RKO (cell line): ENCODE data around the gene TBCK.
"Not testable (repeated sequence)": the region's sequence is repeated elsewhere in the genome, so short reads cannot be mapped to it uniquely, and the experiment has no call there.

Source experiments
- DNase-seq: peaks from one replicate; pipeline ENCODE4 v3.0.0-alpha.2; 2016; ENCODE audit warnings: low spot score

Gene TBCK

DNA sequence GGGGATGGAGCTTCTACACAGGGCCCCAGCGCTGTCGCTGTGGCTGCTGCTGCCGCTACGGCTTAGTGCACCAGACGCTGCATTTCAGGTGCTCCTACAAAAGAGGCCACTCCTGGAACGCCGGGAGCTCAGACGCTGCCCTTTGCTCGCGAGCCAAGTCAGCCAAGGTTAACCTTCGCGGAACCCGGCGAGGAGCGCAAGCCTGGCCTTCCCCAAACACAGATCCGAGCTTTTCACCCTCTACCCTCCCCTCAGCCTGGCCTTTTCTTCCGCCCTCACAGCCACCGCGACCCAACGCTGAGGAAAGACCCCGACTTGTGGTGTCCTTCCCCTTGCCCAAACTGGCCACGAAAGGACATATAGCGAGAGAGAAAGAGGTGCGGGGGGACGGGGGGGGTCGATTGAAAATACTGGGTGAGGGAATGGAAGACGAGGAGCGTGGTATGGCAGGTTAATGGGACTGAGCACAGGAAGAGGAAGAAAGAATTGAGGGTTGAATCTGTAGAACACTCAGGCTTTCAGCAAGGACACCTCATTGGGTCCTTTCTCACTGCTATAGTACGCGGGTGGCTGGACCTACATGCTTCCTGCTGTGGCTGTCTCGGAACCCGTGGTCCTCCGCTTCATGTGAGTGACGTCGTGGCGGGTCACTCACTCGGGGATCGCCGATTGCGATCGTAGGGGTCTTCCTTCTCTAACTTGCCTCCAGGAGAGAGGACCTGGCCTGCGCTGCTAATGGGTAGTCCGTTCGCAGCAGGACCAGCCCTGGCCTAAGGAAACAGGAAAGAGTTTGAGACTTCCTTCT is at the start of gene TBCK, which contains the start of gene AIMP1:
TBCK (minus strand) TSS at position 242 of the 805 bp plus-strand sequence. CDS start 7,249 bp downstream, outside the sequence.
AIMP1 (plus strand) TSS at position 583 of the 805 bp plus-strand sequence. CDS start 8,460 bp downstream, outside the sequence.
- DNase-seq: peak; percentile 92

- peak; percentile 80 for DNase-seq
Observed at GRCh38 chr4:106365613-106366012, 49.6 kb upstream of the TBCK start.

DNA sequence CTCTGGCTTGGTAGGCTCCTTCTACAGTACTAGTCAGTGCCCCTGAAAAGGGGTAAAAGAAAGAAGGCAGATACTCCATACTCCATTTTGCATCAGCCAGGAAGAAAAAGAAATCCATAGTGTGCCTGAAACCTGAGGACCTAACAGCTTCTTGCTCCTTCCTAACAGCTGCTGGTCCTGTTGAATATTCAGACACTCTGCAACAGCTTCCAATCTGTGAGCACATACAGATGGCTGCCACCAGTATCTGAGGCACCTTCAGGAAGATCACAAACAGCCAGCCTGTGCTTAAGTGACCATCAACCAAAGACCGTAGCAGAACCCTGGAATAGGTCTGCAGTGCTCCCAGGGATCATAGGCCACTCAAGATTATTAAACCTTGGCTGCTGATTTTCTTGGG is 48.3 kb upstream of the TBCK start:
- DNase-seq: no peak

DNA sequence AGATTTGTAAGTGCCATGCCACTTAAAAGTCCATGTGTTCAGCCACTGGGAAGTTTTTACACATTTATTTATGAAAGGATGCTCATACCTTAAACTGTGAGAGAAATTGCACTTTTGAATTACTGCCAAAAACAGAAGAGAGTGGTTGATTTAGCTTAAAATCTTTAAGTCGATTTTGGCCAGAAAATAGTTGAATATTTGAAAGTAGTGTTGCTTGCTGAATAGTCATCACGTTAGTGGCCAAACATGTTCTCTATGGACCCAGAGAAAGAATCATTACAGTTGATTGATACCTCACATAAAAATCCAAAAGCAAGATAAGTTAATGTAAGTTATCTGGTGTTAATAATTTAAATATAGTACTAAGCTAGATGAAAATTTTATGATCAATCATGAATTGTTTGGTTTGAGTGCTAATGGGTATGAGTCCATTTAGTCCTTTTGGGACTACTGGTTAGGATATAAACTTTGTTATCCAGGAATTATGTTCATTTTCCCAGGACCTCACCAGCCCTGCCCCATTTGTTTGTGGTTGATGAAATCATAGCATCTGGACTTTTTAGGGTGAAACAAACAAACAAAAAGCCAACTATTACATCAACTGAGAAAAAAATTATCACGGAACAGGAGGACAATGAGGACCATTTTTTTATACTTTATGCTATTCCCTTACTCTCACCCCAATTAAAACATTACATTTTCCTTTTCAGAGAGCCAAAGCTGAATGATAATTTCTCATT is 46.2 kb upstream of the TBCK start:
- DNase-seq: no peak

DNA sequence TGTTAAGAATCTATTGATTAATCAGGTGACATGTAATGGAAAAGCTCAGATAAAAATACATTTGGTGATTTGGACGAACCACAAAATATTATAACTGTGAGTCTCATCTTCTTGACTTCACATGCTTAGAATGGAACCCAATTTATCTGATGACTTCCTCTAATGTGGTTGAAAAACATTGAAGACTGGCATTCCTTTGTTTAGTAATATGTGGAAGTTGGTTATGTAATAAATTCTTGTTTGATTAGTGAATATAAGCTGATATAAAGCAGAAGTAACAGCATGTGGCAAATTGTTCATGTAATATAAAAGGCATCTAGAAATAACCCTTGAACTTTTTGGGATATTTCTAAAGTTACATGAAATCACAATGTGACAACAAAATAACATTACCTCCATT is 42.9 kb upstream of the TBCK start:
- DNase-seq: peak; percentile 6

- DNase-seq: no peak
Observed at GRCh38 chr4:106355193-106355592, 39.2 kb upstream of the TBCK start.

DNA sequence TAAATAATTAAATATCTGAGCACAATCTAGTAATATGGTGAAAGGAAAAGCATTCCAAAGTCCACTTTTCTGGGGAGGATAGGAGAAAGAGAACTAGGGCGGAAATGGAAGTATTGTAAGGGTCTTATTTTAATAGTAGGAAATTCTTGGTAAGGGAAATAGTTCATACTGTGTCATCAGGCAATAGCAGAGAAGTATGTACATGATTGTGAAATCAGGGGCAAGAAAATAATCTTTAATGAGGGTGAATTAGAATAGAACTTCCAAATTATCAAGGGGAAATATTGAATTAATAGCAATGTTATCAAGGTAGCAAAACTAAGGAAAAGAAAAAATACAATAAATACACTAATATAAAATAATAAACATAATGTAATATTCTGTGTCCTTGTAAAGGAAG is 37.8 kb upstream of the TBCK start:
- DNase-seq: no peak

DNA sequence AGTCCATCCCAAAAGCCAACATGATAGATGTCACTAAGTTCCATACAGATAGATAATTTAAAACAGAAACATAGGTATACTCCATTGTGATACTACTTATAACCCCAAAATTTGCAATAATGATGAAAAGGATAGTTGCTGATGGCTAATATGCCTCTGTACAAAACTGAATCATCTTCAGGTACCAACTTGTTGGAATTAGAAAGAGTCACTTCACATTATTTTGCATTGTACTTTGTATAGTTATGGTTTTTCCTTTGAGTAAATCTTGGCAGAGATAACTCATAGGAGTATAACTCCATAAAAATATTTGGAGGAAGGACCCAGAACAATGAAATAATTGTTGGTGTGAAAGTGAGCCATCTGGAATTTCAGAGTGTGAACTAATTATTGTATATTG is 35.0 kb upstream of the TBCK start:
- DNase-seq: no peak

- no peak for DNase-seq
Observed at GRCh38 chr4:106347167-106347566, 31.2 kb upstream of the TBCK start.

DNA sequence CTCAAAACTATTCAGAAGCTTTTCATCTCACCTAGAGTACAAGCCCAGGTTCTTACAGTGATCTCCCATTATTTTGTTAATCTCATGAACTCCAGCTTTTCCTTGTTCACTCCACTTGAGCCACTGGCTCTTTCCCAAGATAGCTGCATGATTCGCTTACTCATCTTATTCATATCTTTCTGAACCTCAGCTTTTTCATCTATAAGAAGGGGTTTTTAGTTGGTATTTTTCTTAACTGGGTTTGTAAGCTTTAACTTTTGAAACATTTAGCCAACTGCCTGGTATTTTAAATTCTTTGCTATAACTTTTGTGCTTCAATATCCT is 28.6 kb upstream of the TBCK start:
- no peak for DNase-seq

DNA sequence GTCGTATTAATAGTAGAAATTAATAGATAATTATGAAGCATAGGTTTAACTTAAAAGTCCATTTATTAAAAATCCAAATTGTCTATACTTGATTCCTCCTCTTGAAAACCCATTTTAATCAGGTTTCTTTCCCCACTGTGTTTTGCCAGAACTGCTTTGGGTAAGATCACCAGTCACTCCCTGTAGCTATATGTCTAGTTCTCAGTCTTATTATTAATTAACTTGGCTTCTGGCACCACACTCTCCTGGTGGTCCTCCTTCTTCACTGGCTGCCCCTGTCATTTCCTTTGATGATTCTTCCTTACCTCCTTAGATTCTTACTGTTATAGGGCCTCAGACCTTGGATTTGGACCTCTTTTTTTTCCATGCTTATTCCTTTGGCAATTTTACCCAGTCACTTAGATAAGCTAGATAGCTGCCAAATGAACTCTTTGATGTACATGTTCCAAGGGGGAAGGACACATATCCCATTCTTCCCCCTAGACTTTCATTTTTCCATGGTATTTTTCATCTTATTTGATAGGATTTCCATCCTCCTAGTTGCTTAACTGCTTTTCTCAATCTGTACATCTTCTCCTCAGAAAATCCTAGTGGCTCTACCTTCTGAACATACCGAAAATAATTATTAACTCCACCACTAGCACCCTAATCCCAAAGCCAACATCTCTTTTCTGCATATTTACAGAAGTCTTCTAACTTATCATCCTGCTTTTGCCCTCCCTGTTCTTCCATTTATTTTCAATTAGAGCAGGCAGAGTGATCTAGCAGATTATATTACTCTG is 28.0 kb upstream of the TBCK start:
- DNase-seq: no peak

DNA sequence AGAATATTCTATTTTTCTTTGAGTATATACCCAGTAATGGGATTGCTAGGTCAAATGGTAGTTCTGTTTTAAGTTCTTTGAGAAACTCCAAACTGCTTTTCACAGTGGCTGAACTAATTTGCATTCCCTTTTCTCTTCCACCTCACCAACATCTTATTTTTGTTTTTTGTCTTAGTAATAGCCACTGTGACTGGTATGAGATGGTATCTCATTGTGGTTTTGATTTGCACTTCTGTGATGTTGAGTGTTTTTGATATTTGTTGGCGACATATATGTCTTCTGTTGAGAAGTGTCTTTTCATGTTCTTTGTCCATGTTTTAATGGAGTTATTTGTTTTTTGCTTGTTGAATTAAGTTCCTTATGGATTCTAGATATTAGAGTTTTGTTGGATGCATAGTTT is 24.8 kb upstream of the TBCK start:
- DNase-seq: no peak

DNA sequence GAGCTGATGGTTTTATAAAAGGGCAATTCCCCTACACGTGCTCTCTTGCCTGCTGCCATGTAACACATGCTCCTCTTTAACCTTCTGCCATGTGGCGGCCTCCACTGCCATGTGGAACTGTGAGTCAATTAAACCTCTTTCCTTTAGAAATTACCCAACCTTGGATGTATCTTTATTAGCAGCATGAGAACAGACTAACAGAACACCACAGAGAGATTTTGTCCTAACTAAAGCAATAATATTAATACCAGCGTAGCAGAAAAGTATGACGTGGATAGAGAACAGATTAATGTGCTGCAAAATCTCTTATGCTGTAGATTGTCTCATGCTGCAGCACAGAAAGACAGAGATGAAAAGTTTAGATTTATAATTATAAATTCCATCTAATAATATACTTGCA is 23.4 kb upstream of the TBCK start:
- no peak for DNase-seq

GRCh38 chr4:106338671-106339070 is 22.7 kb upstream of the TBCK start:
- DNase-seq: no peak

DNA sequence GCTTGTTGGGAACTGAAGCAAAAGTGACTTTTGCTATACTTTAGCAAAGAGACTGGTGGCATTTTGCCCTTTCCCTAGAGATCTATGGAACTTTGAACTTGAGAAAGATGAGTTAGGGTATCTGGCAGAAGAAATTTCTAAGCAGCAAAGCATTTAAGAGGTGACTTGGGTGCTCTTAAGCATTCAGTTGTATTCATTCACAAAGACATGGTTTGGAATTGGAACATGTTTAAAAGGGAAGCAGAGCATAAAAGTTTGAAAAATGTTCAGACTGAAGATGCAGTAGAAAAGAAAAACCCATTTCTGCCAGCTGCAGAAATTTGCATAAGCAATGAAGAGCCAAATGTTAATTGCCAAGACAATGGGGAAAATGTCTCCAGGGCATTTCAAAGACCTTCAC is 21.9 kb upstream of the TBCK start:
- no peak for DNase-seq

- DNase-seq: no peak
Observed at GRCh38 chr4:106336618-106337017, 20.6 kb upstream of the TBCK start.

DNA sequence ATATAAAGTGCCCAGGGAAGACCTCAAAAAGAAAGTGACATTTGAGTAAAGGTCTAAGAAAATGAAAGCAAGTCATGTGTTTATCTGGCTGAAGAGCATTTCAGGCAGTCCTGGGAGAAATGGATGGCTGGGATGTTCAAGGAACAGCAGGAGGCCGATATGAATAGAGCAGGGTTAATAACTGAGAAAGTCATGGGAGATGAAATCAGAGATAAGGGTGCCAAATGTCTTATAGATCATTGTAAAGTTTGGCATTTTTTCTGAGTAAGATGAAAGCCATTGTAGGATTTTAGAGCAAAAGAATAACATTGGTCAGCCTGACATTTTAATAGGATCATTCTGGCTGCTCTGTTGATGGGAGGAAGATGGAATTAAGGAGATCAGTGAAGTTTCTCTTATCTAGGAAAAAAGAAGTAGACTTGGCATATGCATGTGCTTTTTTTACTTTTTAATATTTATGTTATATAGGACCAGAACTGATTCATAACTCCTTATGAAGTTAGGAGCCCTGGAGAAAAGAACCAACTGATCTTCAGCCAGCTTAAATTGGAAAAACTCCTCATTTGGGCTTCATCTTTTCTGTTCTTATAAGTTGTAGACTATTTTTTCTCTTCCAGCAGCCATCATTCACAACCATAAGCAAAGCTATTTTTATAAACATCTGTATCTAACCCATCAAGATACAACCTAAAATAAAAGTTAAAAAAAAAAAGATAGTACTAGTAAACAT is 18.9 kb upstream of the TBCK start:
- DNase-seq: no peak

DNA sequence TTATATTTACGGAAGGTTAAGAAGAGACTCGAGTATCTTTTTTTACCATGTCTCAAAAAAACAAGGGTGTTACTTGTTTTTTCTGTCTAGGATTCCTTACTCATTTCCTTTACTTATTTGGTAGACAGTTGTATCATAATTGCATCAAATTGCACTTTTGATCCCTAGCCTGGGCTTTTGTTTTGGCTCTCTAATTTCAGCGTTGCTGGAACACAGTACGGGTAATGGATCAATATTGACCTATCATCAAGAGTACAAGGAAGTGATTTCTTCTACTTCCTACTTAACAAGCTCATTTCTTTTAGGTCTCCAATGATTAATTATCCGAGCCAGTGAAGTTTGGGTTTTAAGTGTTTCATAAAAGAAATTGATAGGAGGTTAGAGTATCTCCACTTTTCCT is 17.2 kb upstream of the TBCK start:
- no peak for DNase-seq

DNA sequence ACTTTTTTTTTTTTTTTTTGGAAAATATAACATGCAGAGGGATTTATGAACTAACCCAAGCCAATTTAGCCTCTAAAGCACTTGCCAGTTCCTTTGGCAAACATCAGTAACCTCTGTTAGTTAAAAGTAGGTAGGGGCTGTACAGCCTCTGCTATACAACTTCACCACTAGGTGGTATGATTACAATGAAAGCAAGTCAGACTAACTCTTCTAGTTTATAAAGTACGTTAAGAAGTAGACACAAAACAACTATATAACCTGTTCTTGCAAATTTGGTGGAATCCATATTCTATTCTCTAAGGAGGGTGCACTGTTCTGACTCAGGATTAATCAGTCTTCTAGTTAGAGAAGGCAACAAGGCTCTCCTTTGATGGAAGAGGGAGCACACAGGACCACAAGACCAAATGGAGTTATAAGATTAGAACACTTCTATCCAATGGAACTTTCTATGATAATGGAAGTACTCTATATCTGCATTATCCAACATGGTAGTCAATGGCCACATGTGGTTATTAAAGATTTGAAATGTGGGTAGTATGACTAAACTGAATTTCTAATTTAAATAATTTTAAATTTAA is 13.1 kb upstream of the TBCK start:
- peak; percentile 66 for DNase-seq

DNA sequence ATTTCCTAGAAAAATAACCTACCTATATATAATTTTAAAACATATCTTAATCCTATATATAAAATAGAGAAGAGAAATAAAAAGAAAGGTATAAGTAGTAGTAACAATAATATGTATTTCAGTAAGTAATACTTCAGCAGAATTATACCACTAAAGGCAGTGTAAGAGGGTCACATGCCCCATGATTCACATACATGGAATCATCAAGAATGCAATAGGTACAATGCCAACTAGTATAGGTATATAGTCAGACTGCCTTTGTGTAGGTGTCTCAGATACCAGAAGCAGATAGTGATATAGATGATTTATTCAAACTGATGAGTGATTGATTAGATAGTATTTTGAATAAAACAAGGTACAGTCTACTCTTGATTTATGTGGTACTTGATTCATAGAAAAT is 9.8 kb upstream of the TBCK start:
- DNase-seq: no peak

- no peak for DNase-seq
Observed at GRCh38 chr4:106323119-106323518, 7.1 kb upstream of the TBCK start.

GRCh38 chr4:106321814-106322213 is 5.8 kb upstream of the TBCK start:
- not testable (repeated sequence) for DNase-seq
